Memory B cell (primary cell): ENCODE measurements around the gene PPP4R1.

ENCODE experiments used
- ATAC-seq: fragments of 150-1000 bp; cut with Tn5 transposase; 2 replicates; pipeline ENCODE4 v1.10.0; 2021; ENCODE audit warnings: low read depth, mild to moderate bottlenecking, moderate library complexity
- DNase-seq, 2 donors: peaks; one replicate each; pipeline ENCODE4 v3.0.0; 2022; ENCODE audit warnings: low spot score in 2 of 2
- H3K27ac Mint-ChIP-seq: one replicate; pipeline ENCODE4 v1.8.0; 2022; ENCODE audit warnings: mild to moderate bottlenecking, moderate library complexity, mixed read lengths
- H3K27me3 Mint-ChIP-seq: one replicate; pipeline ENCODE4 v1.8.0; 2022; ENCODE audit warnings: mixed read lengths
- H3K36me3 Mint-ChIP-seq: one replicate; pipeline ENCODE4 v1.8.0; 2022; ENCODE audit warnings: mild to moderate bottlenecking, mixed read lengths
- H3K4me1 Mint-ChIP-seq: one replicate; pipeline ENCODE4 v1.8.0; 2022; ENCODE audit warnings: mixed read lengths
- H3K4me3 Mint-ChIP-seq: one replicate; pipeline ENCODE4 v1.8.0; 2022; ENCODE audit warnings: mild to moderate bottlenecking, moderate library complexity, mixed read lengths
- H3K9me3 Mint-ChIP-seq: one replicate; pipeline ENCODE4 v1.8.0; 2022; ENCODE audit warnings: mixed read lengths

Gene PPP4R1

DNA sequence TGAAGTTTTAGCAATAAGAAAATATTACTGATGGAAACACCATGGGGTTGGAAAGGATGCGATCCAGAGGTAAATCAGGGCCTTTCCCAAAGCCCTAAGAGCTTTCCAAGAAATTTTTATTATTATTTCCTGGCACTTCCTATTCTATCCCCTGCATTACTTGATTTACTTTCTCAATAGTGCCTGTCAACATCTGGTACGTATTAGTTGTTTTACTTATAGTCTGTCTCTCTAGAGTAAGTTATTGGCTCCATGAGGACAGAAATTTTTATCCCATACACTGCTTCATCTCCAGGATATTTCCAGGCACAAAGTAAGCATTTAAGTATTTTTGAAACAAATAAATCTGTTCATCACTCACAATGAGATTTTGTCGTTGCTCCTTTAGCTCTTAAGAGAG, 18.1 kb downstream of the PPP4R1 start:
- ATAC-seq (no peak), DNase-seq (no peak)
- Mint-ChIP-seq H3K4me1 (peaks cover 17% of the 10 kb centered on the region), H3K36me3 (peaks cover 34% of the 10 kb centered on the region), H3K27ac (no peak overlapping the region), H3K4me3 (no peak overlapping the region), H3K27me3 (no peaks in the 10 kb centered on the region), H3K9me3 (peaks cover 9% of the 10 kb centered on the region)

DNA sequence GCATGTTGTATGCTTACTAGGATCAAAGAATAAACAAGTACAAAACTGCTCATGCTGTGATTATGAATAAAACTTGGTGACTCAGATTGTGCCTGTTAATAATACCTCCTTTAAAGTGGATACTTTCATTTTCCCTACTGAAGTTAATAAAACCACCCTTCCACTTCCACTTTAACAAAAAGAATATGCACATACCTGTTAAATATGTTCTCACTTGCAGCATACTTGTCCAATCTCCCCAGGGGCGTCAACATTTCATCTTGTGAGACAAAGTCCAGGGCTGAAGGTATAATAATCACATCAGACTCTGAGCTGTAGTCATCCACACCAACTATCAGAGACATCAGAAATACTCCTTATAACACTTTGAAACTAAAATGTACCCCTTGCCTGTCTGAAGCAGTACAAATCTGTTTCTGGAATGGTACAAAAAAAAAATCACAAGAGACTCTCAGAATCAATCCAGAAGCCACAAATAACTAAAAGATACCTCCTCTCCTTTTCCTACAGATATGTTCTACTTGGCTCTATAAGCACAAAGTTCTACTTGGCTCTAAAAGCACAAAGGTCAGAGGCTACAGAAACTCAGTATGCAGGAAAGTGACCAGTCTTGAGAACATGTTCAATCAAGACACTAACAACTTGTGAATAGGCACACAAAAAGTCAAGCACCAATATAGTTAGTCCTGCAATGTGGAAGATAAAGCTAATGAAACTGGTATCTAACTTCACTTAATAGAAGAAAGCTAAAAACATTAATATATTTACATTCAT, 19.3 kb downstream of the PPP4R1 start:
- DNase-seq (no peak), ATAC-seq (no peak)
- no peak overlapping the region for H3K4me3 Mint-ChIP-seq
- no peak overlapping the region for H3K27ac Mint-ChIP-seq
- peaks cover 37% of the 10 kb centered on the region for H3K36me3 Mint-ChIP-seq
- peaks cover 17% of the 10 kb centered on the region for H3K4me1 Mint-ChIP-seq
- no peaks in the 10 kb centered on the region for H3K27me3 Mint-ChIP-seq
- peaks cover 9% of the 10 kb centered on the region for H3K9me3 Mint-ChIP-seq

DNA sequence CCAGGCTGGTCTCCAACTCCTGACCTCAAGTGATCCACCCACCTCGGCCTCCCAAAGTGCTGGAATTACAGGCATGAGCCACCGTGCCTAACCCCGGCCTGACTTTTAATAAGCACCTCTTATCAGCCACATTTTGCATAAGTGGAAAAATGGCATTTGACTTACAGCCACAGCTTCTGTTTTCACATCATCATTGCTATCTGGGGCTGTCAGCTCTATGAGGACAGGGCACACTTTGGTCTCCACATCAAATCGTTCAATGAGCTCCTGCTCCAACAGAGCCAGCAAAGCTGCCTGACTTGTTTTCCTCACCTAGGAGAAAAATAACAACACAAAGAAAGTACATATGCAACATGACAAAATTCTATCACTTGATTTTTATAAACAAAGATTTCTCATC, 26.4 kb downstream of the PPP4R1 start:
- peaks cover 41% of the 10 kb centered on the region for H3K36me3 Mint-ChIP-seq

DNA sequence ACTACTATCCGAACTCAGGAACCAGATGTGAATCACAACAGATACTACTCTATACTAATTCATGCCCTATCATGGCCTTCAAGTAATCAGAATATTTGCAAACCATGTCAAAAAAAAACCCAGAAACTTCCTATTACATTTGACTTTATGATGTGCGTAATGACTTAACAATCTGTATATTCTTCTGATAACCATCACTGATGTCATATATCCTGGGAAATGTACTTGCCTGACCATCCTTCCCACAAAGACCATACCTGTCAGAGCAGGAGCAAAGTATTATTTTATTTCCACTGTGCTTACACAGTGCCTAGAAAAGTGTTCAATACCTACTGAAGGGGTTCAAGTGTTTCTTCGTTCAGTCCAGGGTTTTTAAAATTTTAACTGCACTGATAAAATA, 27.5 kb downstream of the PPP4R1 start:
- Mint-ChIP-seq H3K36me3 (peaks cover 42% of the 10 kb centered on the region), H3K4me3 (no peak overlapping the region), H3K9me3 (peaks cover 4% of the 10 kb centered on the region), H3K27me3 (no peaks in the 10 kb centered on the region), H3K4me1 (no peaks in the 10 kb centered on the region), H3K27ac (no peak overlapping the region)
- no peak for ATAC-seq
- no peak for DNase-seq

More for the DNA sequence above, 26.4 kb downstream of the PPP4R1 start:
- peaks cover 3% of the 10 kb centered on the region for H3K4me1 Mint-ChIP-seq
- no peaks in the 10 kb centered on the region for H3K27me3 Mint-ChIP-seq
- no peak overlapping the region for H3K27ac Mint-ChIP-seq
- no peak for DNase-seq
- no peaks in the 10 kb centered on the region for H3K9me3 Mint-ChIP-seq
- no peak overlapping the region for H3K4me3 Mint-ChIP-seq
- ATAC-seq = no peak

DNA sequence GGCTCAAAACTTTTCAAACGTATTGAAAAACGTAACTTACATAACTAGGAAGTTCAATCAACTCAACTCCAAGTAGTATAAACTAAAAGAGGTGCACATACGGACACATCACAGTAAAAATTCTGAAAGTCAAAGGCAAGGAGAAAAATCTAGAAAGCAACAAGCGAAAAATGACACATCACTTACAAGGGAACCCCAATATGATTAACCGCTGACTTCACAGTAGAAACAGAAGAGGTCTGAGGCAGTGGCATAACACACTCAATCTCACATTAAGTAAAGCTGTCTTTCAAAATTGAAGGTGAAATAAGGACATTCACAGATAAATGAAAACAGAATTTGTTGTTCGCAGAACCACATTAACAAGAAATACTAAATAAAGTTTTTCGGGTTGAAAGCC, 32.7 kb downstream of the PPP4R1 start:
- H3K4me3 Mint-ChIP-seq = no peak overlapping the region
- DNase-seq (no peak), ATAC-seq (no peak)
- no peaks in the 10 kb centered on the region for H3K27me3 Mint-ChIP-seq
- peaks cover 4% of the 10 kb centered on the region for H3K9me3 Mint-ChIP-seq
- no peaks in the 10 kb centered on the region for H3K4me1 Mint-ChIP-seq
- no peak overlapping the region for H3K27ac Mint-ChIP-seq
- H3K36me3 Mint-ChIP-seq = peaks cover 40% of the 10 kb centered on the region

DNA sequence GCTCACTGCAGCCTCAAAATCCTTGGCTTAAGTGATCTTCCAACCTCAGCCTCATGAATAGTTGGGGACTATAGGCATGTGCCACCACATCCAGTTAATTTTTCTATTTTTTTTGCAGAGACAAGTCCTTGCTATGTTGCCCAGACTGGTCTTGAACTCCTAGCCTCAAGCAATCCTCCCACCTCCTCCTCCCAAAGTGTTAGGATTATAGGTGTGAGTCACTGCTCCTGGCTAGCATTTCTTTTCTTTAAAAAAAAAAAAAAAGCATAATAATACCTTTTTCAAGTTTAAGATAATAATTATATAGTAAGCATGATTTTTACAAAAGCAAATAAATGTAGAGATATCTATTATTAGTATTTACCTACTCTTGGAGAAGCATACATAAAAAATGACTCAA, 36.1 kb downstream of the PPP4R1 start:
- H3K4me1 Mint-ChIP-seq = no peaks in the 10 kb centered on the region
- peaks cover 4% of the 10 kb centered on the region for H3K9me3 Mint-ChIP-seq
- DNase-seq (no peak), ATAC-seq (no peak)
- no peak overlapping the region for H3K4me3 Mint-ChIP-seq
- H3K27me3 Mint-ChIP-seq = no peaks in the 10 kb centered on the region
- no peak overlapping the region for H3K27ac Mint-ChIP-seq
- peaks cover 33% of the 10 kb centered on the region for H3K36me3 Mint-ChIP-seq

DNA sequence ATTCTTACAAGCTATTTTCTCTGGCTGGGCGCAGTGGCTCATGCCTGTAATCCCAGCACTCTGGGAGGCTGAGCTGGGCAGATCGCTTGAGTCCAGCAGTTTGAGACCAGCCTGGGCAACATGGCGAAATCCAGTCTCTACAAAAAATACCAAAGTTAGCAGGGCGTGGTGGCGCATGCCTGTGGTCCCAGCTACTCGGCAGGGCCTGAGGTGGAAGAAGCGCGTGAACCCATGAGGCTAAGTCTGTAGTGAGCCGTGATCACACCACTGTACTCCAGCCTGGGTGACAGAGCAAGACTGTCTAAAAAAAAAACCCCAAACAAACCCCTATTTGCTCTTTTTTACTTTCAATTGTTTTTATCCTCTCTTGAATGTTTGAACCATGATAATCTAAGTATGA, 37.0 kb downstream of the PPP4R1 start:
- peaks cover 2% of the 10 kb centered on the region for H3K9me3 Mint-ChIP-seq
- no peak overlapping the region for H3K4me3 Mint-ChIP-seq
- DNase-seq (no peak), ATAC-seq (no peak)
- H3K27ac Mint-ChIP-seq = no peak overlapping the region
- H3K36me3 Mint-ChIP-seq = peaks cover 26% of the 10 kb centered on the region
- no peaks in the 10 kb centered on the region for H3K4me1 Mint-ChIP-seq
- H3K27me3 Mint-ChIP-seq = no peaks in the 10 kb centered on the region

DNA sequence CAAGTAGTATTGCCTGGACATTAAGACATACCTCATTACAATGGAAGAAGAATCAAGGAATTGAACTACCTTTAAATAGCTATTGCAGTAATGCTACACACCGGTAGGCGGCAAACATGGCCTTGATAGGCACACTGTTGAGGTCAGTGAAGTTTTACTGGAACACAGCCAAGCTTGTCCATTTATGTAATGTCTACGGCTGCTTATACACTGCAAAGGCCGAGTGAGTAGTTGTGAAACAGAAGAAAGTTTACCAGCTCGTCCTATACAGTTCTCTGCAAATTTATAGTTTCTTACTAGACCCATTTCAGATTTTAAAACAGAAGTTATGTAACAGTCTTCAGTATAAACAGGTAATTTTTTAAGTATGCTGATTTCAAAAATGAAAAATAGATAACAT, 38.8 kb downstream of the PPP4R1 start:
- H3K27me3 Mint-ChIP-seq = no peaks in the 10 kb centered on the region
- H3K4me3 Mint-ChIP-seq = no peak overlapping the region
- no peaks in the 10 kb centered on the region for H3K4me1 Mint-ChIP-seq
- H3K9me3 Mint-ChIP-seq = no peaks in the 10 kb centered on the region
- peaks cover 20% of the 10 kb centered on the region for H3K36me3 Mint-ChIP-seq
- peak overlapping the region; percentile 14 for H3K27ac Mint-ChIP-seq
- DNase-seq (peak in 1 of 2 donors; percentile 32), ATAC-seq (peak; percentile 54)

DNA sequence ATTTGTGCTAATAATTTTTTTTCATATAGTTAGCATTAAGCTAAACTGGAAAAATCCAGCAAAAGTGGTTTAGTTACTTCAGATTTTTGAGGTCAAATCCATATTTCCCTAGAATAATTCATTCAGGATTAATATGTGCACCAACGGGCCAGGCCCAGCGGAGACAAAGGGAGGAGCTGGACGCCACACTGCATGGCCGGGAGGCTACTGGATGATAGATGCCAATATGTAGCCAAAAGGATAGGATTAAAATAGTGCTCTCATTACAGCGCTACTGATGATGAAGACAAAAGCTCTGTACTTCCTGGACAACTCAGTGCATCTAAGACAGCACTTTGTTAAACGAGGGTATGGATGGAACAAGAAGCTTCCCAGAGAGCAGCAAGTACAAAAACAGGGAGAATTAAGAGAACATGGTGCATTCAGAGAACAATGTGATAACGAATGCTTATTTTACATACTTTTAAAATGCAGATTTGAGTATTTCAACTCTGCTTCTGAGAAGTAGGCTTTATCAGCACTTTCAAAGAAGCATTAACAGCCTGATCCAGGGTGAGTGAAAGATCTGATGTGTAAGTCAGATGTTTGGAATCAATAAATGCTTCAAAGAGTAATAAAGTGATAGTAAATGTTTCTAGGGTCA, 39.8 kb downstream of the PPP4R1 start:
- no peak overlapping the region for H3K27ac Mint-ChIP-seq
- H3K4me1 Mint-ChIP-seq = no peaks in the 10 kb centered on the region

DNA sequence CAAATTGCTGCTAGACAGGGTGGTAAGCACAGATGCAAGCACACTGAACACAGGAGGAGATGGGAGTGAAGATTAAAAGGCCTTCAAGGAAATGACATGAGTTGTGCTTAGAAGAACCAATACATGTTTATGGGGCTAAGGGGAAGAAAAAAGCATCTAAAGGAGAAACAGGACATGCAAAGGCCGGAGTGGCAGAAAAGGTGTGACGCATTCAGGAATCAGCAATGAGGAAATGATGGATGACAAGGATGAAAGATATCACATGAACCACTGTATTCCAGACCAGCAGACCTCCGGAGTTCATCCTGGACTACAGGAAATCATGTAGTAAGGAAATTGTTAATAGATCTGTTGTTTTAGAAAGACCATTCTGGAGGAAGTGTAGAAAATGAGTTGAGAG, 42.8 kb downstream of the PPP4R1 start:
- Mint-ChIP-seq H3K4me1 (no peaks in the 10 kb centered on the region), H3K36me3 (peaks cover 23% of the 10 kb centered on the region), H3K4me3 (no peak overlapping the region), H3K9me3 (no peaks in the 10 kb centered on the region), H3K27me3 (no peaks in the 10 kb centered on the region), H3K27ac (no peak overlapping the region)
- ATAC-seq (no peak), DNase-seq (no peak)

More for the DNA sequence above, 39.8 kb downstream of the PPP4R1 start:
- H3K9me3 Mint-ChIP-seq = no peaks in the 10 kb centered on the region
- H3K27me3 Mint-ChIP-seq = no peaks in the 10 kb centered on the region
- H3K36me3 Mint-ChIP-seq = peaks cover 23% of the 10 kb centered on the region
- DNase-seq (no peak), ATAC-seq (no peak)
- H3K4me3 Mint-ChIP-seq = no peak overlapping the region

DNA sequence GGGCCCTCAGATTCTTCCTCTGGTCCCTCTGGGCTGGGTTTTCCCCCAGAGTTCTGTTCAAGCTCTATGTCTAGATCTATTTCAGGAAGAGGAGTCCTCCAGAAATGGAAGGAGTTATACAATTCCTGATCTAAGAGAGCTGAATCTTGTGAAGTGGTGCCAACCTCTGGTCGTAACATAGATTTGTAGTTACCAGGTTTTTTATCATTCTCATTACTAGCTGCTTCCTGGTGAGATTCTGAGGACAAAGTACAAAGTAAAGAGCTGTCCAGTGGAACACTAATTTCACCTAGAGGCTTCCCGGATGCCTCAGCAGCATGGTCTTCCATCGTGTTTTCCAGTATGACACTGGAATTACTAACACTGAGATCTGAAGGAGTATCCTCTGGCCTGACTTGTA, 44.1 kb downstream of the PPP4R1 start:
- H3K9me3 Mint-ChIP-seq = no peaks in the 10 kb centered on the region
- H3K4me3 Mint-ChIP-seq = no peak overlapping the region
- no peaks in the 10 kb centered on the region for H3K27me3 Mint-ChIP-seq
- H3K4me1 Mint-ChIP-seq = no peaks in the 10 kb centered on the region
- no peak overlapping the region for H3K27ac Mint-ChIP-seq
- no peak for ATAC-seq
- peaks cover 20% of the 10 kb centered on the region for H3K36me3 Mint-ChIP-seq
- no peak for DNase-seq

DNA sequence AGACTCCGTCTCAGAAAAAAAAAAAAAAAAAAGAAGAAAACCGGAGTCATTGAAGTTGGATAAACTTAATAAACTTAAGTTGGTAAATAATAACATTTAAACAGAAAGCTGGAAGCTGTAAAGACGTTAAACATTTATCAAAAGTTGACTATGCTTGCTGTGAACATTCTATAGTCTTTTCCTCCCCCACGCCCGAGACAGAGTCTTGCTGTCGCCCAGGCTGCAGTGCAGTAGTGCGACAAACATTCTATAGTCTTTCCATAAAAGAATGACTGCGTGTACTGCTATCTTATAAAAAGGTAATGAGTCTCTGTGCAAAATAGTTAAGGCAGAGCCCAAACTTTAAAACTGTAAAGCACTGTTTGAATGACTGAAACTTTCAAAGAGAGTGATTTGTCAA, 45.2 kb downstream of the PPP4R1 start:
- Mint-ChIP-seq H3K36me3 (peaks cover 19% of the 10 kb centered on the region), H3K4me3 (no peak overlapping the region), H3K4me1 (no peaks in the 10 kb centered on the region), H3K27me3 (no peaks in the 10 kb centered on the region), H3K27ac (no peak overlapping the region), H3K9me3 (no peaks in the 10 kb centered on the region)
- ATAC-seq (no peak), DNase-seq (no peak)

DNA sequence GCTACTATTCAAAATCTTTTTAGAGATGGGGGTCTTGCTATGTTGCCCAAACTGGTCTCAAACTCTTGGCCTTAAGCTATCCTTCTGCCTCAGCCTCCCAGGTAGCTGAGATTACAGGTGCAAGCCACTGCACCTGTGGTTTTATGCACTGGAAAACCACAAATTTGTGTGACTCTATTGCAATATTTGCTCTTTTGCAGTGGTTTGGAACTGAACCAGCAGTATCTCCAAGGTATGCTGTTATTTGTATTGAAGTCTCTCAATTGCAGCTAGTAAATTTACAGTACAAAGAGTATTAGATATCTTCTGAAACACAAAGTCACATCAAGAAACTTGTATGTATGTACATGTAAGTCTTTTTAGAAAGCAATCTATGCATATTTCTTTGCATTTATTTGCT, 46.2 kb downstream of the PPP4R1 start:
- no peak overlapping the region for H3K4me3 Mint-ChIP-seq
- ATAC-seq (no peak), DNase-seq (no peak)
- H3K4me1 Mint-ChIP-seq = no peaks in the 10 kb centered on the region
- H3K27ac Mint-ChIP-seq = no peak overlapping the region
- H3K27me3 Mint-ChIP-seq = no peaks in the 10 kb centered on the region
- H3K9me3 Mint-ChIP-seq = no peaks in the 10 kb centered on the region
- H3K36me3 Mint-ChIP-seq = peaks cover 21% of the 10 kb centered on the region

DNA sequence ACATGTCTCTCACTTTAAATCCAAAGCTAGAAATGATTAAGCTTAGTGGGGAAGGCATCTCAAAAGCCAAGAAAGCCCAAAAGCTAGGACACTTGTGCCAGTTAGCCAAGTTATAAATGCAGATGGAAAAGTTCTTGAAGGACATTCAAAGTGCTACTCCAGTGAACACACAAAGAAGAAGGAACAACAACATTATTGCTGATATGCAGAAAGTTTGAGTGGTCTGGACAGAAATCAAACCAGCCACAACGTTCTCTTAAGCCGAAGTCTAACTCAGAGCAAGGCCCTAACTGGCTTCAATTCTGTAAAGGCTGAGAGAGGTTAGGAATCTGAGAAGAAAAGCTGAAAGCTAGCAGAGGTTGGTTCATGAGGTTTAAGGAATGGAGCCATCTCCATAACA, 49.0 kb downstream of the PPP4R1 start:
- H3K27ac Mint-ChIP-seq = no peak overlapping the region
- H3K36me3 Mint-ChIP-seq = peaks cover 23% of the 10 kb centered on the region
- DNase-seq (no peak), ATAC-seq (no peak)
- no peaks in the 10 kb centered on the region for H3K9me3 Mint-ChIP-seq
- H3K27me3 Mint-ChIP-seq = no peaks in the 10 kb centered on the region
- no peak overlapping the region for H3K4me3 Mint-ChIP-seq
- peaks cover 2% of the 10 kb centered on the region for H3K4me1 Mint-ChIP-seq

DNA sequence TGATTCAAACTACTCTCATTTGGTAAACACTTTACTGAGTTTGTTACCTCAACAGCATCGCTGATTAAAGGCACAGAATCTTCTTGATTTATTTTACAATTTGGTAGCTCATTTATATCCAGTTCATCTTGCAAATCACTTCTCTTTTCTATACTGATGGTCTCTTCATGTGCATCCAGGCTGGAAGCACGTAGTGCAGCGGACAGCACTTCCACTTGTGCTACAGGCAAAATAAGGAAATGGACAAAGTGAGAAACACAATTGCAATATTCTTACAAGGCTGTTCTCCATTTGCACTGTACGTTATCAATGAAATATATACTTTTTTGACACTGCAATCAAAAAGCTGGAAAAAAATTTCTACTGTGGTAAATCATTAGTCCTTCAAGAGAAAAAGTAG, 51.0 kb downstream of the PPP4R1 start:
- no peaks in the 10 kb centered on the region for H3K9me3 Mint-ChIP-seq
- DNase-seq (no peak), ATAC-seq (no peak)
- peaks cover 2% of the 10 kb centered on the region for H3K4me1 Mint-ChIP-seq
- no peaks in the 10 kb centered on the region for H3K27me3 Mint-ChIP-seq
- no peak overlapping the region for H3K27ac Mint-ChIP-seq
- peaks cover 28% of the 10 kb centered on the region for H3K36me3 Mint-ChIP-seq
- H3K4me3 Mint-ChIP-seq = no peak overlapping the region
